ENCODE results near the gene COA1.

COA1 gene

DNA sequence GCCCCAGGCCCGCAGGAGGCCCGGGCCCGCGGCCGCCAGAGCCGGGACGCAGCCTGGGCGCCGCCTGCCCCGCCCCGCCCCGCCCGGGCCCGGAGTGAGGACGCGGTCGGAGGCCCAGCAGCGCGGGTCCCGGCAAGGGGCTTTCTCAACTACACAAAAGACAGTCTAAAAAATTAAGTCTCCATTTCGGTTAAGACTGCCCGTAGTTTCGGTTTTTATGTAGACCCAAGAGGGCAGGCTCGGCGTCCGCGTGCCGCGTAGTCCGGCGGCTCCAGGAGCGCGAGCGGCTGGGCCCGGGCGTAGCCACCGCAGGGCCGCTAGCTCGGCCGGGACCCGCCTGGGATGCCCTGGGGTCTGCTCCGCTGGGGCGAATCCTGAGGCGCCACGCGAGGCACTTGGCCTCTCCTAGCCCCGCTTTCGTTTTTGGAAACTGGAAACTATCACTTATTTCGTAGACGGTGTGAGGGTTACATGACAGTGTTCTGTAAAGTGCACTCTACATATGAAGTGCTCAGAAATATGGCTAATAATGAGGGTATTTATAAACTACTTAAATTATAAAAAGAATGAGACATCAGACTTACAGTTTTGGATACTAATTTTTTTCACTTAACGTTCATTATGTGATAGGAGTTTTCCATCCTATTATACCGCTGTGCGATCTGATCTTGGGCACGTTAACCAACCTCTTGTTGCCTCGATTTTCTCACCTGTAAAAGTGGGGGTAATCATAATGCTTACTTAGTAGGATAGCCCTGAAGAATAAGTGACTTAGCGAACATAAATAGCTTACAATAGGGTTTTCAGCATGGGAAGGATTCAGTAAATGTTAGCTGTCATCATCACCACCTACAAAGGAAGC, 29.7 kb upstream of the COA1 start:
- ChIA-PET POLR2A (interaction anchor here (0.6 to 1.0 kb wide), 2 partner anchors 176 to 259 kb away, joined by 4 to 5 read pairs; partner anchors contain the start of gene STK17A), CTCF (interaction anchor here (0.8 to 5.6 kb wide), 5 partner anchors 8 to 178 kb away, joined by 3 to 35 read pairs (median 5); partner anchors contain the start of gene STK17A)
- peak; percentile 52 for DNase-seq (ENCODE audit: extremely low spot score)
- TF ChIP-seq, protein P1, sequence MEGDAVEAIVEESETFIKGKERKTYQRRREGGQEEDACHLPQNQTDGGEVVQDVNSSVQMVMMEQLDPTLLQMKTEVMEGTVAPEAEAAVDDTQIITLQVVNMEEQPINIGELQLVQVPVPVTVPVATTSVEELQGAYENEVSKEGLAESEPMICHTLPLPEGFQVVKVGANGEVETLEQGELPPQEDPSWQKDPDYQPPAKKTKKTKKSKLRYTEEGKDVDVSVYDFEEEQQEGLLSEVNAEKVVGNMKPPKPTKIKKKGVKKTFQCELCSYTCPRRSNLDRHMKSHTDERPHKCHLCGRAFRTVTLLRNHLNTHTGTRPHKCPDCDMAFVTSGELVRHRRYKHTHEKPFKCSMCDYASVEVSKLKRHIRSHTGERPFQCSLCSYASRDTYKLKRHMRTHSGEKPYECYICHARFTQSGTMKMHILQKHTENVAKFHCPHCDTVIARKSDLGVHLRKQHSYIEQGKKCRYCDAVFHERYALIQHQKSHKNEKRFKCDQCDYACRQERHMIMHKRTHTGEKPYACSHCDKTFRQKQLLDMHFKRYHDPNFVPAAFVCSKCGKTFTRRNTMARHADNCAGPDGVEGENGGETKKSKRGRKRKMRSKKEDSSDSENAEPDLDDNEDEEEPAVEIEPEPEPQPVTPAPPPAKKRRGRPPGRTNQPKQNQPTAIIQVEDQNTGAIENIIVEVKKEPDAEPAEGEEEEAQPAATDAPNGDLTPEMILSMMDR (IDR thresholded peaks at IDR 0.05; ENCODE audit: control extremely low read depth, extremely low read depth, low read depth, missing control alignments): no peak

DNA sequence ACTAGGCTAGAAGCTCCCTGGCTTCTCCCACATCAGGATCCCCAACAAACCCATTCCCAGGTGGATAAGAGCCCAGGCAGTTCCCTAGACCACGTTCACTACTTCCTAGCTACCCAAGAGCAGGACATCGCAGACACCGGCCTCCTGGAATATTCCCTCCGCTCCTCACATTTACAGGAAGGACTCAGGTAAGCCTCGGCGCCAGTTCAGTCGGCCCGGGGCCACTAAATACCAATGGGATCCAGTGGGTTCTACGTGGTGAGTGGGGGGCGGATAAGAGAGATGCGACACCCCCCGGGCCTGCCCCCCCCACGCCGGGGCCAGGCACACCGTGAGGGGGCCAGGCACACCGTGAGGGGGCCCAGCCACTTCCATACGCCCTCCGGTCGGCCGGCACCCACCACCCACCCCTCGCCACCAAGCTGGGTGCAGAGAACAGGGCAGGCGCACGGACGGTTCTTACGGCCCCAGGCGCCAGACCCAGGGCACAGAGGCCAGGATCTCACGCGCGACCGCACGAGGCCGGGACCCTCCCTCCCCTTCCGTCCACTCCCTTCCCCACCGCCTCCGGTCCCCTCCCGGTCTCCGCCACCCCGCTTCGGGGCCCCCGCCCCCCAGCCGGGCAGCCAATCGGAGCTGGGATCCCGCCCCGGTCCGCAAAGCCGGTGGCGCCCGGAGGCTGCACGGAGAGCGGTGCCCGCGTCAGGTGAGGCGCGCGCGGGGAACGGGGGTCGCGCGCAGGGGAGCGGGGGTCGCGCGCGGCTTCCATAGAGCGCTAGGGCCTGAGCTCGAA, 28.9 kb upstream of the COA1 start, which contains the start of gene BLVRA:
TSS of gene BLVRA (plus strand) at position 652 of the 793 bp plus-strand sequence. CDS start 12,479 bp downstream, outside the sequence.
- peak; percentile 90 for DNase-seq (ENCODE audit: extremely low spot score)
- TF ChIP-seq, protein P1 (IDR thresholded peaks at IDR 0.05; ENCODE audit: control extremely low read depth, extremely low read depth, low read depth, missing control alignments): no peak
- ChIA-PET CTCF (interaction anchor here (0.8 to 5.6 kb wide), 6 partner anchors 9 to 177 kb away, joined by 3 to 35 read pairs (median 4); partner anchors contain the start of gene STK17A), POLR2A (interaction anchor here (0.6 kb wide), 1 partner anchor 259 kb away, joined by 5 read pairs; no protein-coding TSS in a partner anchor)

DNA sequence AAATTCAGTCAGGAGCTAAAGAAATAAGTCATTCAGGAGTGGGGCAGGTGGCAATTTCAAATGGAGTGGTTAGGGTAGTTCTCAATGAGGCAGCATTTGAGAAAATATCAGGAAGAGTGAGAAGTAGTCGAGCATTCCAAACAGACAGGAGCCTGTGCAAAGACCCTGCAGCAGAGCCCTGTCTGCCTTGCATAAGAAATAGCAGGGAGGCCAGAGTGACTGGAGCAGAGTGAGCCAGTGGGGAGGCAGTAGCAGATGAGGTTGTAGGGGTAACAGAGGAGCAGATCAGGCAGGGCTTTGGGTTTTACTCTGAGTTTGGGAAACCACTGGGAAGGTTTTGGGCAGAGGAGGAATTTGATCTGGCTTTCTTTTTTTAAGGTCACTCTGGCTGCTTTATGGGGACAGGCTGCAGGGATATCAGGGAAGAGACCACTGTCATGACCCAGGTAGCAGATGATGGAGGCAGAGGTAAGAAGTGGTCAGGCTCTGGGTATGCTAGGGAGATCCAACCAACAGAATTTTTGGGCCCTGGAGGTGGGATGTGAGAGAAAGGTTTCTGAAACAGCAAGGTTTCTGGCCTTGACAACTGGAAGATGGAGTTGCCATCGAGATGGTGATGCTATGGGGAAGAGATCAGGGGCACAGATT, 27.9 kb upstream of the COA1 start:
- no peak for DNase-seq (ENCODE audit: extremely low spot score)
- TF ChIP-seq, protein P1 (IDR thresholded peaks at IDR 0.05; ENCODE audit: control extremely low read depth, extremely low read depth, low read depth, missing control alignments): no peak
- POLR2A ChIA-PET: no interaction called here
- CTCF ChIA-PET: interaction anchor here (1.2 to 4.8 kb wide), 7 partner anchors 10 to 175 kb away, joined by 3 to 18 read pairs (median 4); partner anchors contain the start of gene STK17A

DNA sequence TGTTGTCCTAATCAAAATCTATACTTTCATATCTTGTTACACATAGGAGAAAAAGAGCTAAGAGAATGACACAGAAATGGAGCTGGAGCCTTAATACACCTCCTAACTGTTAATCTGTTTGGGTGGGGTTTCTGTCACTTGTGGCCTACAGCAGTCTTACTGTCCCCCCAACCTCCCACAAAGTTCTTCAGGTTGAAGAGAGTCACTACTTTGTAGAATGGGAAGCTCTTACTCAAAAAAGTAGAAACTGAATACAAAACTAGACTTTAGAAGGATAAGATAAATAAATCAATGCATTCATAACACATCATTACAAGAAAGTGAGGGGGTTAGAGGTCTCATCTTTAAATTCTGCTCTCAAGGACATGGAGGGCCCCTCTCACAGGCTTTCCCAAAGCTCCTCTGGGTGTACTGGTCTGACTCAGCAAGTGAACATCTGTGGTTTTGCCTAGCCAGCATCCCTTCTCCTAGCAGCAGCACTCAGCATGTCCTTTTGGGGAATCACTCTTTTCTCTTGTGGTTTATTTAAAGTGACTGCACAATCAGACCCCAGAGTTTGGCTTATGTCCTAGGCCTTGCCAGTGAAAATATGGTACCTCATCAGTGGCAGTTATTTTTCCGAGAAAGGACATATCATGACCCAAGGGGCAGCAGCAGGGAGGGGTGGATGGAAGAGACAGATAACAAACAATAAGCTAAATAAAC, 27.2 kb upstream of the COA1 start:
- CTCF ChIA-PET: interaction anchor here (0.9 to 4.8 kb wide), 8 partner anchors 10 to 174 kb away, joined by 3 to 18 read pairs (median 4); partner anchors contain the start of gene STK17A
- POLR2A ChIA-PET: no interaction called here
- TF ChIP-seq, protein P1 (IDR thresholded peaks at IDR 0.05; ENCODE audit: control extremely low read depth, extremely low read depth, low read depth, missing control alignments): no peak
- no peak for DNase-seq (ENCODE audit: extremely low spot score)

DNA sequence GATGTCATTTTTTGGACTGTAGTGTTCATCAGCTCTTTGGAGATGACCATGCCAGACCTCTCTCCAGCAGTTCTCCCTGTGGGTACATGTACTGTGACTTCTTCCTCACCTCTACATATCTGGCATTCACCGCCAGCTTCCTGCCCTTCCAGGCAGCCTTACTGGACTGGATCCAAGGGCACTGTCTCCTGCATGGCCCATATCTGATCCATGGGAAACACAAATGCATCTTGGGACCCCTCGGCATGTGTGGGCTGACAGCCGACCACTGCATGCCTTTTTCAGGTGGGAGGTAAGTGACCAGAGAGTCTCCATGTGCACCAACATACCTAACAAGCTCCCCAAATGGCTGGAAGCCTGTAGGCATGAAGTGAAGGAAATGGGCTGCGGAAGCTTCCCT, 25.3 kb upstream of the COA1 start:
- TF ChIP-seq, protein P1 (IDR thresholded peaks at IDR 0.05; ENCODE audit: control extremely low read depth, extremely low read depth, low read depth, missing control alignments): no peak
- ChIA-PET CTCF (interaction anchor here (0.9 to 1.9 kb wide), 6 partner anchors 9 to 172 kb away, joined by 3 to 8 read pairs (median 4); partner anchors contain the start of gene STK17A), POLR2A (interaction anchor here (0.6 kb wide), 1 partner anchor 1467 kb away, joined by 3 read pairs; no protein-coding TSS in a partner anchor)
- DNase-seq (ENCODE audit: extremely low spot score): no peak

Data from GM10248 (cell line).